HG02981 (cell line): ENCODE measurements around the gene ZNF837.
"Not testable (repeated sequence)": the region's sequence is repeated elsewhere in the genome, so short reads cannot be mapped to it uniquely, and the experiment has no call there.

Experiments
- ATAC-seq: cut with Tn5 transposase; IDR thresholded peaks from one replicate; pipeline ENCODE4 v1.9.1; 2021; ENCODE audit warnings: mild to moderate bottlenecking, moderate library complexity; ENCODE audit not compliant: unreplicated experiment

The ZNF837 gene

DNA sequence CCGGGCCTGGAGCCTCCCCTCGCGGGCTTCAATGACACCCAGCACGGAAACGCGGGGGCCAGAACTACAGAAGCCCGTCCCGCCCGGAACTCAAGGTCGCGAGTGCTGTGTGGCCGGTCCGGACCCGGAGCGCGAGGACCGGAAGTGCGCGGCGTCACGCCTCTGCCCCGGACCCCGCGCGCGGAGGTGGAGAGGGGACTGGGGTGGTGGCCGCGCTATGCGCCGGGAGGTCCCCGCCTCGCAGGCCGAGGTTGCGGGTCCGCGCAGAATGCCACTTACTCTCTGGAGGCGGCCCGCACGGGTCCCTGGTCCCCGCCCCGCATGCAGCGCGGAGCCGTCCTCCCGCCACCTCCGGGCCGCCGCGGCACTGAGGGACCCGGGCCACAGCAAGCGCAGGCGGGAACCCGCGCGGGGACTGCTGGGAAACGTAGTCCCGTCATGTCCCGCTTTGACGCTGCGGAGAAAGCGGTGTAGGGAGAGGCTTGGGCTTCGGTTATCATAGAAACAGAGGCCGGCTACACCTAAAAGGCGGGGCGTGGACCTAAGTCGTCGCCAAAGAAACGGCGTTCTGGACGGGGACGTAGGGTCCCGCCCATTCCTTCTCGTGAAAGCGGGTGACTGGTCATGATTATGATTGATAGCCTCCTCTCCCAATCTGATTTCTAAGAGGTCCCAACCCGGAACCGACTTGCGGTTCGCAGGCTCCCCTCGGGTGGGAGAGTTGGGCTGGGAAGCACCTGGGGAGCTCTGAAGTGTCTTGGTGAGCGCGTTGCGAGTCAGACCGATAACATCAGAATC lies at the start of gene ZNF837:
Gene ZNF837, minus strand, starts transcription at position 369 of the 798 bp plus-strand sequence. CDS start 11,698 bp downstream, outside the sequence.
- ATAC-seq = peak; percentile 77

DNA sequence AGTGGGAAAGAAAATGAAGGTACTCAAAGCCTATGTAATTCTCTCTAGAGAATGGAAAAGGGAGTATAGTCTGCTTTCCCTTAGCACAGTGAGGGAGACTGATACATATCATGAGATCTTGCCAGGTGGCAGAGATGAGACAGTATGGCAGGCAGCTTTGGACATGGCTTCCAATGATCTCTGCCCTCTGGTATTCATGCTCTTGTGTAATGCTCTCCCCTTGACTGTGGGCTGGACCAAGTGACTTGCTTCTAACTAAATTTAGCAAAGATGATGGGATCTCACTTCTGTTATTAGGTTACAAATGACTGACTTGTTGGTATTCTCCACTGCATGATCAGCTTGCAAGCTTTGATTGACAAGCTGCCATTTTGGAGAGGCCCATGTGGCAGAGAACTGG lies 48.9 kb upstream of the ZNF837 start:
- no peak for ATAC-seq

DNA sequence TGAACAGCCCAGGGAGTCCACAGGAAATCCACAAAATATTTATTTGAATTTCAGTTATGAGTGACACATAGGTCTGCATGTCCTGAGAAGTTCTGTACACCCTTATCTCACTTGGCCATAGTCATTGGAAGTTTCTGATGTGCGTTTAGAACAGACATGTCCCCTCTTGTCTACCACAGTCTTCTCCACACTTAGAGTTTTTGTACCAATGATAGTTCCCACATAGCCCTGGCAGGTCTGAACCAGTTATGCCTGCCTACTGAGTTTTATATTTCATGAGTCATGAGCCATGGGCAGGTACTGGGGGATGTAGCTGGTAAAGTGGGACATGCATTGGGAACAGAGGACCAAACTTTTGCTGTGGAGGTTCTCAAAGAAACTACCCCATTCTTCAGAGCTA lies 47.8 kb upstream of the ZNF837 start:
- no peak for ATAC-seq

- ATAC-seq = no peak
Measured at GRCh38 chr19:58417071-58417470, 36.2 kb upstream of the ZNF837 start.

- ATAC-seq = no peak
Measured at GRCh38 chr19:58416604-58417003, 35.8 kb upstream of the ZNF837 start.

- ATAC-seq = no peak
Measured at GRCh38 chr19:58409010-58409790, 28.4 kb upstream of the ZNF837 start.

GRCh38 chr19:58408152-58409009 lies 27.6 kb upstream of the ZNF837 start, which contains the start of gene ZNF584:
TSS of gene ZNF584 (plus strand) at chr19:58408649. CDS start at chr19:58409148, 499 bp downstream.
- ATAC-seq = peak; percentile 94

- ATAC-seq = peak; percentile 8
Measured at GRCh38 chr19:58407658-58408151, 26.9 kb upstream of the ZNF837 start.

DNA sequence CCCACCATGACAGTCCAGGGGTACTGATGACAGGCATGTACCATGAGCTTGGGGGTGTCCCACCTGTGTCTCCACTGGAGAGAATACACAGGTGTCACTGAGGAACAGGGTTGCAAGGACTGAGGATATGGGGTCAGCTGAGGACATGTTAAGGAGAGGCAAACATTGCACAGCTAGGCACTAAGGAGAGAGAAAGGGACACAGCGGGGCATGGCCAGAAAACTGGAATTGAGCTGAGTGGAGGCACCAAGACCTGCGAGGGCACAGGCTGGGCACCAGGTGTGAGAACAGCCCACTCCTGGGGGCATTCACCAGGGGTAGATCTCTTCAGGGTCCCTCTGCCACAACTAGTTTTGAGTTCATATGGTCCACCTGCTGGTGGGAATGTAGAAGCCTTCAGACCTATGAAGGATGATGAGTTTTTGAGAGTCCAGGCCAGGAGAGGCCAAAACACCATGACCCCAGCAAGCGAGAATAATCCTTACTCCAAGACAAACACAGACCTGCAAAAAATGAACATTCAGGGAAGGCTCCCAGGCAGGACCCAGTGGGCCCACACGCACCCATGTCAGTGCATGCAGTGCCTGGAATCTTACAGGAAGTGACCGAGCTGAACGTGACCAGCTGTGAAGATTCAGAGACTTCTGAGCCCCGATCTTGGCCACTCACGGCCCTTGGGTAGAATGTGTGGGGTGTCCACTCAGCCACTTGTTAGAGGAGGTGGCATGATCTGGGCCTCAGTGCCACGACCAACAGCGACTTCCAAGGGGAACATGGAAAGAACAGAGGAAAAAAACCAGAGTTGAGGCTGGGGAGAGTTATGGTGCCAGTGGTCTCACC lies 26.2 kb upstream of the ZNF837 start:
- no peak for ATAC-seq

GRCh38 chr19:58403920-58404478 lies 23.2 kb upstream of the ZNF837 start:
- ATAC-seq = not testable (repeated sequence)

DNA sequence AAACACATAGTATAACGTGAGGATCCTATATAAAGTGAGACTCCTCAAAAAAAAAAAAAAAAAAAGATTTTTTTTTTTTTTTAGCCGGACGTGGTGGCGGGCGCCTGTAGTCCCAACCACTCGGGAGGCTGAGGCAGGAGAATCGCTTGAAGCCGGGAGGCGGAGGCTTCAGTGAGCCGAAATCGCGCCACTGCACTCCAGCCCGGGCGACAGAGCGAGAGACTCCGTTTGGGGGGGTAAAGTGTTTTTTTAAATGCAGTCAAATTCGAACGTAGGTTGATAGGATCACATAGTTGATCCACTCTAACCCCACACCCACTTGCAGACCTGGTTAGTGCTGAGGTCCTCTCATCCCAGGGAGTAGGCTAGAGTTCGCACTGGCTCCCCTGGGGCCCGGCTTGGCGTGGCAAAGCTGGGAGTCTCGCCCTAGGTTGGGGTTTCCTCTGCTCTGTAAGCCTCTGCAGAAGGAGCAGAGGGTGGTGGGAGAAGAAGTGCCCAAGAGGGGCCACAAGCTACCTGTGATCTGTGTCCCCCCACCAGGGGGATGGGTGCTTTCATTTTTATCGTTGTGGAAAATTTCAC lies 21.1 kb upstream of the ZNF837 start:
- ATAC-seq = no peak

- peak; percentile 98 for ATAC-seq
Measured at GRCh38 chr19:58400916-58401839, 20.3 kb upstream of the ZNF837 start.

DNA sequence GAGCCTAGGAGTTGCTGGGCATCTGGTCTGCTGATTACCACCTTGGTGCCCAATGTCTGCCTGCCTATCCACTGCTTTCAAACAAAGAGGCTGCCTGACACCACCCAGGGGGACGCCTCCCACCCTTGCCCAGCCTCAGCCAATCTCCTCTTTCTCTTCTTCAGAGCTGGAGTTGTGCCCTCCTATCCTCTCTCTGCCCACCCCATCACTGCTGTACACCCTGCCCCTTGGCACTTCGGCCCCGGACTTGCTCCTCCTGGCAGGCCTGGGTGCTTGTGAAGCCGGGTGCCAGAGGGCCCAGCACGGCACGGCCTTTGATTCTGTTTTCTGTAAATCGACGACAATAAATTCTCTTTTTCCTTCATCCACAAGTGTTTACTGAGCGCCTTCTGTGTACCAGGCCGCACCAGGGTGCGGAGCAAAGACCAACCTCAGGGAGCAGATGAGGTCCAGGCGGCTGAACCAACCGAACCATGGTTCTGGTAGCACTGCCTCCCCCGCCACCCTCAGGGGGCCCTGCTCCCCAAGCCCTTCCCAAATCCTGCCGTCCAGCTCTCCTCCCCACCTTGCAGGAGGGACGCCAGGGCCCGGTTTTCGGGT lies 19.6 kb upstream of the ZNF837 start:
- ATAC-seq = no peak

GRCh38 chr19:58399903-58400302 lies 19.1 kb upstream of the ZNF837 start:
- no peak for ATAC-seq

- no peak for ATAC-seq
Measured at GRCh38 chr19:58398545-58398944, 17.7 kb upstream of the ZNF837 start.

- ATAC-seq = no peak
Measured at GRCh38 chr19:58398087-58398486, 17.3 kb upstream of the ZNF837 start.

GRCh38 chr19:58397533-58398037 lies 16.8 kb upstream of the ZNF837 start:
- ATAC-seq = no peak
